K562 (cell line): ENCODE measurements around the gene OR2F2. TPM values are rescaled to one million over a fixed set of nuclear protein-coding genes. Genes with fewer than 3 reads are reported as not detected.

Experiments
- CC2D1A ChIP-seq: fragments of 450-650 bp; IDR thresholded peaks from 2 replicates; pipeline ENCODE4 v1.6.1; 2017; ENCODE audit warnings: mild to moderate bottlenecking
- CHAMP1 ChIP-seq: fragments of 450-650 bp; IDR thresholded peaks from 2 replicates; pipeline ENCODE4 v1.6.1; 2016; ENCODE audit warnings: mild to moderate bottlenecking
- DEAF1 ChIP-seq: fragments of 450-650 bp; formaldehyde crosslinking; IDR thresholded peaks from 2 replicates; pipeline ENCODE4 v1.4.0; 2020; ENCODE audit warnings: mild to moderate bottlenecking, moderate library complexity
- ETV5 ChIP-seq: sonication (generic); formaldehyde crosslinking; IDR thresholded peaks from 2 replicates; pipeline ENCODE4 v1.4.0; 2020; ENCODE audit warnings: low read depth, mild to moderate bottlenecking, missing genetic modification reagents
- FOXP1 ChIP-seq: sonication (generic); formaldehyde crosslinking; IDR thresholded peaks from 2 replicates; pipeline ENCODE4 v1.8.0; 2022; ENCODE audit warnings: mild to moderate bottlenecking, missing genetic modification reagents
- MTA3 ChIP-seq: fragments of 450-650 bp; formaldehyde crosslinking; IDR thresholded peaks from 2 replicates; pipeline ENCODE4 v1.6.1; 2017; ENCODE audit warnings: mild to moderate bottlenecking, borderline replicate concordance
- NFE2L1 ChIP-seq: fragments of 450-650 bp; IDR thresholded peaks from 2 replicates; pipeline ENCODE4 v1.6.1; 2016; ENCODE audit warnings: missing genetic modification characterization, low read depth, mild to moderate bottlenecking, missing compliant biosample characterization, moderate library complexity, borderline replicate concordance
- PHTF2 ChIP-seq: fragments of 250-450 bp; sonication (Bioruptor Pico); IDR thresholded peaks from 2 replicates; pipeline ENCODE4 v1.5.0; 2021; ENCODE audit warnings: mild to moderate bottlenecking
- PRMT5 ChIP-seq: sonication (generic); formaldehyde crosslinking; IDR thresholded peaks from 2 replicates; pipeline ENCODE4 v1.5.0; 2020; ENCODE audit warnings: missing genetic modification reagents
- RBM17 ChIP-seq: fragments of 200-400 bp; formaldehyde crosslinking; IDR thresholded peaks from 2 replicates; pipeline ENCODE4 v1.6.1; 2017; ENCODE audit warnings: low read depth, mild to moderate bottlenecking, low read length, borderline replicate concordance
- RBM22 ChIP-seq: fragments of 200-400 bp; formaldehyde crosslinking; IDR thresholded peaks from 2 replicates; pipeline ENCODE4 v1.6.1; 2018; ENCODE audit warnings: low read length, low read depth; ENCODE audit not compliant: poor library complexity, severe bottlenecking
- SAFB ChIP-seq: fragments of 200-400 bp; formaldehyde crosslinking; IDR thresholded peaks from 2 replicates; pipeline ENCODE4 v1.6.1; 2017; ENCODE audit warnings: low read depth, low read length, borderline replicate concordance
- SRSF1 ChIP-seq: fragments of 200-400 bp; formaldehyde crosslinking; IDR thresholded peaks from 2 replicates; pipeline ENCODE4 v1.6.1; 2017; ENCODE audit warnings: mild to moderate bottlenecking, low read depth, low read length, moderate library complexity
- TCF7 ChIP-seq: sonication (generic); IDR thresholded peaks from 2 replicates; pipeline ENCODE4 v1.6.1; 2016; ENCODE audit warnings: antibody characterized with exemption, borderline replicate concordance
- TEAD4 ChIP-seq, 2 experiments: sonication (generic) in 1 of 2; formaldehyde crosslinking in 1 of 2; IDR thresholded peaks; 2 replicates each; pipeline versions ENCODE4 v1.6.1 to v1.8.0; 2012 to 2022; ENCODE audit warnings: borderline replicate concordance in 1 of 2, inconsistent platforms in 1 of 2, low read length in 1 of 2, mild to moderate bottlenecking in 1 of 2, missing genetic modification reagents in 1 of 2
- XRCC4 ChIP-seq: IDR thresholded peaks from one replicate; pipeline ENCODE4 v1.6.1; 2011; ENCODE audit not compliant: insufficient read depth, insufficient read length; ENCODE audit errors: extremely low read depth
- YY1 ChIP-seq, 3 experiments: IDR thresholded peaks; 2 replicates each; pipeline ENCODE4 v1.6.1; 2011; ENCODE audit warnings: low read length in 2 of 3, mild to moderate bottlenecking in 2 of 3, moderate library complexity in 2 of 3, borderline replicate concordance in 1 of 3, control low read depth in 1 of 3, low read depth in 1 of 3; ENCODE audit not compliant: insufficient read depth in 3 of 3, insufficient replicate concordance in 2 of 3, control insufficient read depth in 1 of 3, insufficient read length in 1 of 3; ENCODE audit errors: extremely low read depth in 1 of 3
- polyA plus RNA-seq, 8 experiments: library from polyadenylated mRNA; depleted of rRNA in 4 of 8; stranded (reverse) in 5 of 8; unstranded in 3 of 8; fragments of >200 nt; fragmentation: Nextera tagmentation in 2 of 8; fragmentation: Illumina TruSeq in 1 of 8; extraction: Ambion mirVana in 2 of 8; extraction: Trizol in 1 of 8; gene quantifications; 2 replicates each; pipeline versions ENCODE4 v1.2.1 to v1.2.3, GENCODE V29; 2011 to 2014; ENCODE audit warnings: inconsistent platforms in 1 of 8, missing spikeins in 1 of 8
- total RNA-seq, 7 experiments: library from RNA; depleted of rRNA in 6 of 7; stranded (reverse); fragments of >200 nt in 6 of 7; fragmentation: Illumina TruSeq in 2 of 7; extraction: Trizol in 2 of 7; gene quantifications; 2 replicates each; pipeline versions ENCODE4 v1.2.1 to v1.2.3, GENCODE V29; 2011 to 2021; ENCODE audit warnings: low replicate concordance in 1 of 7
- TF ChIP-seq, protein P1 (sequence below), 2 experiments: IDR thresholded peaks; 2 replicates each; pipeline ENCODE4 v1.6.1; 2011; ENCODE audit warnings: borderline replicate concordance in 1 of 2, control low read depth in 1 of 2, low read depth in 1 of 2, low read length in 1 of 2, mild to moderate bottlenecking in 1 of 2, mixed read lengths in 1 of 2, moderate library complexity in 1 of 2; ENCODE audit not compliant: insufficient read depth in 1 of 2, insufficient read length in 1 of 2, poor library complexity in 1 of 2, severe bottlenecking in 1 of 2; ENCODE audit errors: extremely low read depth in 1 of 2
- TF ChIP-seq, protein P2 (sequence below): fragments of 250-450 bp; sonication (Bioruptor Pico); IDR thresholded peaks from 2 replicates; pipeline ENCODE4 v1.8.0; 2022; ENCODE audit warnings: moderate library complexity, mild to moderate bottlenecking, inconsistent platforms

The OR2F2 gene
- total and polyA plus RNA-seq, 9 of the 15 experiments (the other 6 are each of a cell fraction or from before 2014, with no cell fraction given), result not detected

GRCh38 chr7:143901668-143902331, 33.2 kb upstream of the OR2F2 start, which contains the start of gene TCAF1 (continued):
- TF ChIP-seq, protein P1, sequence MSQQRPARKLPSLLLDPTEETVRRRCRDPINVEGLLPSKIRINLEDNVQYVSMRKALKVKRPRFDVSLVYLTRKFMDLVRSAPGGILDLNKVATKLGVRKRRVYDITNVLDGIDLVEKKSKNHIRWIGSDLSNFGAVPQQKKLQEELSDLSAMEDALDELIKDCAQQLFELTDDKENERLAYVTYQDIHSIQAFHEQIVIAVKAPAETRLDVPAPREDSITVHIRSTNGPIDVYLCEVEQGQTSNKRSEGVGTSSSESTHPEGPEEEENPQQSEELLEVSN (IDR thresholded peaks at IDR 0.05; ENCODE audit: borderline replicate concordance in 1 of 2, extremely low read depth in 1 of 2, insufficient read depth in 1 of 2, insufficient read length in 1 of 2, low read depth in 1 of 2, low read length in 1 of 2, poor library complexity in 1 of 2, severe bottlenecking in 1 of 2), result peak; percentile 10 to 58
- TF ChIP-seq CHAMP1 (no peak; the same call in 1 of the 2 replicates), PRMT5 (CRISPR knock-in tag) (no peak), NFE2L1 (tag) (no peak), CC2D1A (peak; percentile 61; the same call in 1 of the 2 replicates), YY1 (IDR thresholded peaks at IDR 0.05; ENCODE audit: borderline replicate concordance in 1 of 3, control insufficient read depth in 1 of 3, extremely low read depth in 1 of 3, insufficient read depth in 3 of 3, insufficient read length in 1 of 3, insufficient replicate concordance in 2 of 3, low read depth in 1 of 3, low read length in 2 of 3) (peak in 2 of 3 experiments; percentile 13 to 44), XRCC4 (no peak), RBM22 (no peak), RBM17 (no peak), PHTF2 (no peak), ETV5 (CRISPR knock-in tag) (peak; percentile 75), TEAD4 (IDR thresholded peaks at IDR 0.05; ENCODE audit: low read length) (no peak), TEAD4 (CRISPR knock-in tag; IDR thresholded peaks at IDR 0.05; ENCODE audit: borderline replicate concordance) (no peak), FOXP1 (CRISPR knock-in tag) (peak; percentile 91), SAFB (peak; percentile 22; the same call in 1 of the 2 replicates), DEAF1 (CRISPR knock-in tag) (no peak), SRSF1 (no peak), TCF7 (no peak), MTA3 (peak; percentile 87; the same call in 1 of the 2 replicates)
- TF ChIP-seq, protein P2, sequence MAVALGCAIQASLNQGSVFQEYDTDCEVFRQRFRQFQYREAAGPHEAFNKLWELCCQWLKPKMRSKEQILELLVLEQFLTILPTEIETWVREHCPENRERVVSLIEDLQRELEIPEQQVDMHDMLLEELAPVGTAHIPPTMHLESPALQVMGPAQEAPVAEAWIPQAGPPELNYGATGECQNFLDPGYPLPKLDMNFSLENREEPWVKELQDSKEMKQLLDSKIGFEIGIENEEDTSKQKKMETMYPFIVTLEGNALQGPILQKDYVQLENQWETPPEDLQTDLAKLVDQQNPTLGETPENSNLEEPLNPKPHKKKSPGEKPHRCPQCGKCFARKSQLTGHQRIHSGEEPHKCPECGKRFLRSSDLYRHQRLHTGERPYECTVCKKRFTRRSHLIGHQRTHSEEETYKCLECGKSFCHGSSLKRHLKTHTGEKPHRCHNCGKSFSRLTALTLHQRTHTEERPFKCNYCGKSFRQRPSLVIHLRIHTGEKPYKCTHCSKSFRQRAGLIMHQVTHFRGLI, result no peak
